Ovary (tissue), 9 donors: ENCODE results near the gene YES1. TPM values are rescaled to one million over a fixed set of nuclear protein-coding genes. Genes with fewer than 3 reads are reported as not detected.
A peak's percentile ranks its signal among the peaks of the same experiment; 100 is the strongest.

Experiments used
- DNase-seq, 5 donors: peaks; one replicate each; pipeline ENCODE4 v3.0.0-alpha.2; 2019 to 2020
- H3K27ac ChIP-seq, 2 donors: fragments of 200-600 bp; one replicate each; pipeline versions ENCODE4 v1.5.1 to v1.8.0; 2019 to 2022
- H3K27me3 ChIP-seq: fragments of 200-600 bp; one replicate; pipeline ENCODE4 v1.8.0; 2022
- H3K36me3 ChIP-seq: fragments of 200-600 bp; sonication (generic); one replicate; pipeline ENCODE4 v1.5.1; 2019
- H3K4me1 ChIP-seq: one replicate; pipeline ENCODE4 v1.8.1; 2013; ENCODE audit warnings: mild to moderate bottlenecking, moderate library complexity; ENCODE audit not compliant: insufficient read depth
- H3K4me3 ChIP-seq: fragments of 200-600 bp; sonication (generic); one replicate; pipeline ENCODE4 v1.5.1; 2017
- H3K9me3 ChIP-seq, 2 donors: fragments of 200-600 bp in 1 of 2; sonication (generic) in 1 of 2; one replicate each; pipeline versions ENCODE4 v1.5.1 to v1.8.1; 2013 to 2019; ENCODE audit warnings: mild to moderate bottlenecking in 1 of 2, moderate library complexity in 1 of 2
- EP300 ChIP-seq: sonication (generic); formaldehyde crosslinking; IDR thresholded peaks from one replicate; pipeline ENCODE4 v1.6.1; 2017; ENCODE audit warnings: antibody characterized with exemption
- POLR2A ChIP-seq: fragments of 450-650 bp; IDR thresholded peaks from one replicate; pipeline ENCODE4 v1.6.1; 2017; ENCODE audit warnings: antibody characterized with exemption, mild to moderate bottlenecking, moderate library complexity
- WGBS, 3 donors: extraction: QIAGEN DNeasy Blood & Tissue Kit in 1 of 3; methylation state at CpG; one replicate each; pipeline versions ENCODE4 v1.1.5 to v1.1.7; 2013 to 2017; 5-methylcytosine and 5-hydroxymethylcytosine counted together
- intact Hi-C, 4 donors: fragments of 100-400 bp; cut with DNase I; formaldehyde crosslinking; loops; one replicate each; pipeline versions ENCODE4 v1.11.0 to v1.15.1; 2022 to 2023
- polyA plus RNA-seq, 2 donors: library from polyadenylated mRNA; stranded (reverse); fragments of 200-250 nt in 1 of 2; fragments of 350-450 nt in 1 of 2; fragmentation: Illumina TruSeq in 1 of 2; extraction: RNeasy Lipid Tissue Mini Kit (QIAGEN cat#74804) in 1 of 2; gene quantifications; one replicate each; pipeline ENCODE4 v1.2.3, GENCODE V29; 2013 to 2014
- total RNA-seq, 7 donors: library from RNA; depleted of rRNA in 2 of 7; stranded (reverse); fragments of >200 nt in 2 of 7; fragmentation: NEBNext Ultra II Directional in 3 of 7; extraction: Animal tissue kit (Norgen Biotek cat#: 25700) in 3 of 7; gene quantifications; one replicate each; pipeline versions ENCODE4 v1.1.0 to v1.2.4, GENCODE V29; 2016 to 2023
- TF ChIP-seq, protein P1 (sequence below), 3 donors: fragments of 450-650 bp in 2 of 3; fragments of 200-600 bp in 1 of 3; IDR thresholded peaks; one replicate each; pipeline versions ENCODE4 v1.5.1 to v1.8.0; 2016 to 2022; ENCODE audit warnings: antibody characterized with exemption in 3 of 3, mild to moderate bottlenecking in 1 of 3
- donor health status: DM: no; HTN: no; CAD: no; lungs with moderate emphysema.
- donor health status: DM: no; HTN: no; CAD: no.
- donor health status: Bipolar disorder and iron deficiency.
- donor health status: DM: yes; HTN: yes; CAD: no.
- donor health status: DM: no; HTN: no; CAD: no.
- donor health status: DM: yes; HTN: yes; CAD: no.

YES1 gene
- total and polyA plus RNA-seq, 9 donors = 14.3 to 95.1 (median 34.6) TPM

DNA sequence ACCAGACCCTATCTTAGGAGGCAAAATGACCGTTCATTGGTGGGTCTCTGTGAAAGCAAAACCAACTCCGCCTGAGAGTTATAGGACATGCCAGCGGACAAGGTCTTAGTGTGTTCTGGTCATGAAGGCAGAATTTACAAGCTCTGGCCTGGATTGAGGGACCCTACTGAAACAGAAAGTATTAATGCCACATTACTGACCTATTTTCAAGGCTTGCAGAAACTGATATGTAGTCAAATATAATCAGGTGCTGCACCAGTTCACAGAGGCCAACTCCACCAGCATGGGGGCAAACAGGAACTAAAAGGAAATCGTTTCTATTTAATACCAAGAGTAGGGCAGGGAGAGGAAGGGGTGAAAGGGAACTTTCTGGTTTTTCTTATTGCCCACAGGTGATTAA lies 134.9 kb downstream of the YES1 start:
- Histone ChIP-seq H3K4me1 (no peaks in the 10 kb centered on the region), H3K27ac (no peak overlapping the region), H3K27me3 (no peaks in the 10 kb centered on the region), H3K4me3 (no peak overlapping the region), H3K9me3 (no peaks in the 10 kb centered on the region), H3K36me3 (no peaks in the 10 kb centered on the region)
- 62 to 91% (median 89%) methylated on average over 4 of the region's 4 CpGs for WGBS, 3 donors
- DNase-seq = no peak
- TF ChIP-seq, protein P1, sequence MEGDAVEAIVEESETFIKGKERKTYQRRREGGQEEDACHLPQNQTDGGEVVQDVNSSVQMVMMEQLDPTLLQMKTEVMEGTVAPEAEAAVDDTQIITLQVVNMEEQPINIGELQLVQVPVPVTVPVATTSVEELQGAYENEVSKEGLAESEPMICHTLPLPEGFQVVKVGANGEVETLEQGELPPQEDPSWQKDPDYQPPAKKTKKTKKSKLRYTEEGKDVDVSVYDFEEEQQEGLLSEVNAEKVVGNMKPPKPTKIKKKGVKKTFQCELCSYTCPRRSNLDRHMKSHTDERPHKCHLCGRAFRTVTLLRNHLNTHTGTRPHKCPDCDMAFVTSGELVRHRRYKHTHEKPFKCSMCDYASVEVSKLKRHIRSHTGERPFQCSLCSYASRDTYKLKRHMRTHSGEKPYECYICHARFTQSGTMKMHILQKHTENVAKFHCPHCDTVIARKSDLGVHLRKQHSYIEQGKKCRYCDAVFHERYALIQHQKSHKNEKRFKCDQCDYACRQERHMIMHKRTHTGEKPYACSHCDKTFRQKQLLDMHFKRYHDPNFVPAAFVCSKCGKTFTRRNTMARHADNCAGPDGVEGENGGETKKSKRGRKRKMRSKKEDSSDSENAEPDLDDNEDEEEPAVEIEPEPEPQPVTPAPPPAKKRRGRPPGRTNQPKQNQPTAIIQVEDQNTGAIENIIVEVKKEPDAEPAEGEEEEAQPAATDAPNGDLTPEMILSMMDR (IDR thresholded peaks at IDR 0.05) = no peak
- no peak for TF ChIP-seq EP300
- no peak for TF ChIP-seq POLR2A
- intact Hi-C loops = no loop called here

DNA sequence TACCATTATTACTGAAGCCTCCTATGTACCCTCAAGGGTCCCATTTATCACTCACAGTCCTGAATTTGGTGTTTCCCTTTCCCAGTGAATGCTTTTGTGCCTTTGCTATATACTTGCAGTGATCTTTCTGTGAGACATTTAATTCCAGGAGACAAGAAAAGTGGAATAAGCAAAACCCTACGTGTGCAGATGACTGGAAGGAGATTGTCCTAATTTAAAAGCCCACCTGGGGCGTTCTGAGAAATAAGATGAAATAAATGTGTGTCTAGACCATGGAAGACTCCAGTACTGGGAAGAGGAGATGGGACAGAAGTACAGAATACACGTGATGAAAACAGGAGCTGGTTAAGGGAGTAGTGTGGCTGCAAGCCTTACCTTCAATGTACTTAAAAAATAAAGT lies 135.3 kb downstream of the YES1 start:
- H3K27me3 ChIP-seq = no peaks in the 10 kb centered on the region
- no peak overlapping the region for H3K4me3 ChIP-seq
- H3K9me3 ChIP-seq = no peaks in the 10 kb centered on the region
- 88 to 92% (median 92%) methylated on average over 3 of the region's 3 CpGs for WGBS, 3 donors
- no peaks in the 10 kb centered on the region for H3K4me1 ChIP-seq
- no peak for TF ChIP-seq EP300
- no peak for TF ChIP-seq POLR2A
- intact Hi-C loops = no loop called here
- H3K36me3 ChIP-seq = no peaks in the 10 kb centered on the region
- H3K27ac ChIP-seq = no peak overlapping the region
- DNase-seq = no peak

DNA sequence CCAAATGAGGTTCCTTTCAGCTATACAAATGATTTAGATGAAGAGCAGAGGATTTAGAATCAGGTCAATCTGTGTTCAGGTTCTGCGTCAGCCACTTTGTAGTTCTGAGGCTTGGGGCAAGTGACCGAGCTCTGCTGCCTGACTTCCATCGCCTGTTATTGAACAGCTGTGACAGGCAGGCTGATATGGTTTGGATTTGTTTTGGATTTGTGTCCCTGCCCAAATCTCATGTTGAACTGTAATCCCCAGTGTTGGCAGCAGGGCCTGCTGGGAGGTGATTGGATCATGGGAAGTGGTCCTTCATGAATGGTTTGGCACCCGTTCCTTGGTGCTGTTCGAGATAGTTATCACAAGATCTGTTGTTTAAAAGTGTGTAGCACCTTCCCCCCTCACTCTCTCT lies 136.0 kb downstream of the YES1 start:
- Histone ChIP-seq H3K4me3 (no peak overlapping the region), H3K9me3 (no peaks in the 10 kb centered on the region), H3K27ac (no peak overlapping the region), H3K36me3 (no peaks in the 10 kb centered on the region), H3K4me1 (no peaks in the 10 kb centered on the region), H3K27me3 (no peaks in the 10 kb centered on the region)
- no peak for TF ChIP-seq EP300
- TF ChIP-seq, protein P1 (IDR thresholded peaks at IDR 0.05) = no peak
- no peak for TF ChIP-seq POLR2A
- intact Hi-C loops = no loop called here
- DNase-seq = no peak
- 86 to 89% (median 88%) methylated on average over 5 of the region's 5 CpGs for WGBS, 3 donors

DNA sequence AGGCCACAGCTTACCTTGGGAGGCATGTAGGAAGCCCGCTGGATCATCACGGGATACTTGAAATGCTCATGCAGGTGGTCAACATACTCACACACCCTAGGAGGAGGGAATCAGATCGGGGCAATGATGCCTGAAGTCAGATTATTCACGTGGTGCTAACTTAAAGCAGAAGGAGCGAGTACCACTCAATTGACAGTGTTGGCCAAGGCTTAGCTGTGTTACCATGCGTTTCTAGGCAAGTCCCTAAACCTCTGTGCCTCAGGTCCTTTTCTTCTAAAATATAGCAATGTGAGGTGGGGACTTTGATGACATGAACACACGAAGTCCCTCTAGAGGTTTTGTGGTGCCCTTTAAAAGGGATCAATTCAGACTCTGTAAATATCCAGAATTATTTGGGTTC lies 136.7 kb downstream of the YES1 start:
- H3K27me3 ChIP-seq = no peaks in the 10 kb centered on the region
- no peaks in the 10 kb centered on the region for H3K4me1 ChIP-seq
- intact Hi-C loops = no loop called here
- no peaks in the 10 kb centered on the region for H3K9me3 ChIP-seq
- WGBS, 3 donors = 93 to 98% (median 95%) methylated on average over 7 of the region's 7 CpGs
- no peak for DNase-seq
- H3K4me3 ChIP-seq = no peak overlapping the region
- TF ChIP-seq POLR2A = no peak
- no peak for TF ChIP-seq EP300
- TF ChIP-seq, protein P1 (IDR thresholded peaks at IDR 0.05) = no peak
- no peaks in the 10 kb centered on the region for H3K36me3 ChIP-seq
- H3K27ac ChIP-seq = no peak overlapping the region

DNA sequence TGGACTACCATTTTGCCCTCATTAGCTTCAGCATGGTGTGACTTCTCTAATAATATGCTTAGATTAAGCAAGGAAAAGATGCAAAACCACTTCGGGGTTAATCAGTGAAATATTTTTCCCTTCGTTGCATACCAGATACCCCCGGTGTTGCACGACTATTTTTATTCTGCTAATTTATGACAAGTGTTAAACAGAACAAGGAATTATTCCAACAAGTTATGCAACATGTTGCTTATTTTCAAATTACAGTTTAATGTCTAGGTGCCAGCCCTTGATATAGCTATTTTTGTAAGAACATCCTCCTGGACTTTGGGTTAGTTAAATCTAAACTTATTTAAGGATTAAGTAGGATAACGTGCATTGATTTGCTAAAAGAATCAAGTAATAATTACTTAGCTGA lies 138.3 kb downstream of the YES1 start:
- Histone ChIP-seq H3K9me3 (no peaks in the 10 kb centered on the region), H3K4me1 (no peaks in the 10 kb centered on the region), H3K27ac (peak overlapping the region in 1 of 2 donors; percentile 26), H3K36me3 (no peaks in the 10 kb centered on the region), H3K27me3 (no peaks in the 10 kb centered on the region), H3K4me3 (no peak overlapping the region)
- intact Hi-C loops = no loop called here
- TF ChIP-seq EP300 = no peak
- TF ChIP-seq POLR2A = no peak
- TF ChIP-seq, protein P1 (IDR thresholded peaks at IDR 0.05) = no peak
- 18 to 20% (median 18%) methylated on average over 5 of the region's 5 CpGs for WGBS, 3 donors
- DNase-seq = no peak
